ENCODE measurements around the gene MSH5.

MSH5 gene

GRCh38 chr6:31811645-31812044 is 71.8 kb downstream of the MSH5 start:
- no peak for DNase-seq
